ENCODE measurements around the gene RSU1. TPM values are rescaled to one million over a fixed set of nuclear protein-coding genes. Genes with fewer than 3 reads are reported as not detected.

RSU1 gene
- total RNA-seq, 1 experiment from 2014 or later, result 29.5 TPM

DNA sequence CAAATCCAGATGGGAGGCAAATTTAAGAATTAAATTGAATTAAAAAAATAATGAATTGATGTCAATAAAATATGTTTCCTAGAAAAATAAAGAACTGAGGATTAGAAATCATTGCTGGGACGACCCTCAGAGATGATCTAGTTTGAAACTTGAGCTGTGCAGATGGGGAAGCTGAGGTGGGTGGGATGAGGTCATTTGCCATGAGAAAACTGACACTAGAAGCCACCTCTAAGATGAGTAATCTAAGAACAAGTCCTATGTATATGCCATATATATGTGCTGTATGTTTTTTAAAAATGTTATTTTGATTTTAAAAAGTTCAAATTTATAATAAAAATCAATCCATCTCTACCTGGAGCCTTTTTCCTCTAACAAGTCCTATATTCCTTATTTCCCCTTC is 135.7 kb downstream of the RSU1 start:
- H3K36me3 ChIP-seq (ENCODE audit: control insufficient read depth in 1 of 2, insufficient read depth in 2 of 2, low read length in 2 of 2), result no peaks in the 10 kb centered on the region
- no peak overlapping the region for H3K27ac ChIP-seq (ENCODE audit: low read depth, low read length)
- no peaks in the 10 kb centered on the region for H3K9me3 ChIP-seq (ENCODE audit: control insufficient read depth in 1 of 2, insufficient read depth in 1 of 2, low read depth in 1 of 2, low read length in 2 of 2)
- no peak overlapping the region for H3K4me2 ChIP-seq (ENCODE audit: low read length)
- H3K9me2 ChIP-seq (ENCODE audit: insufficient read depth), result no peaks in the 10 kb centered on the region
- intact Hi-C loops (cut with micrococcal nuclease), result no loop called here
- RAD21 ChIA-PET (ENCODE audit: low non-redundant PET in 1 of 2, low total read pairs in 2 of 2, uncharacterized antibody in 2 of 2, unreplicated experiment in 2 of 2), result no interaction called here
- DNase-seq (ENCODE audit: low read depth, low spot score) (no peak), ATAC-seq (no peak)
- BruUV-seq (replicated peaks), result no TSS peak
- no peaks in the 10 kb centered on the region for H3K79me2 ChIP-seq (ENCODE audit: insufficient read depth, low read length)
- CTCF ChIA-PET, result no interaction called here
- no peak overlapping the region for H2AFZ ChIP-seq (ENCODE audit: low read depth, low read length, poor library complexity, severe bottlenecking)
- no peak overlapping the region for H3K4me3 ChIP-seq (replicated peaks in 1 of 2; ENCODE audit: low read depth in 1 of 2, low read length in 2 of 2)
- no peaks in the 10 kb centered on the region for H3K27me3 ChIP-seq (ENCODE audit: insufficient read depth, low read length)
- TF ChIP-seq, protein P1, sequence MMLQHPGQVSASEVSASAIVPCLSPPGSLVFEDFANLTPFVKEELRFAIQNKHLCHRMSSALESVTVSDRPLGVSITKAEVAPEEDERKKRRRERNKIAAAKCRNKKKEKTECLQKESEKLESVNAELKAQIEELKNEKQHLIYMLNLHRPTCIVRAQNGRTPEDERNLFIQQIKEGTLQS (IDR thresholded peaks at IDR 0.05), result no peak
- TF ChIP-seq EGR1 (IDR thresholded peaks at IDR 0.05; ENCODE audit: low read depth) (no peak), FOSL1 (IDR thresholded peaks at IDR 0.05; ENCODE audit: low read depth) (no peak), SP1 (IDR thresholded peaks at IDR 0.05; ENCODE audit: low read depth) (no peak), ELF1 (IDR thresholded peaks at IDR 0.05; ENCODE audit: borderline replicate concordance, low read depth) (no peak), POLR2A (IDR thresholded peaks at IDR 0.05; ENCODE audit: borderline replicate concordance, extremely low read depth, insufficient read depth, insufficient read length) (no peak), SRF (IDR thresholded peaks at IDR 0.05; ENCODE audit: low read depth) (no peak), RAD21 (IDR thresholded peaks at IDR 0.05; ENCODE audit: low read depth) (no peak), JUND (IDR thresholded peaks at IDR 0.05) (no peak), ZFX (IDR thresholded peaks at IDR 0.05) (no peak), SIN3A (IDR thresholded peaks at IDR 0.05; ENCODE audit: low read depth) (no peak)
- TF ChIP-seq, protein P2, sequence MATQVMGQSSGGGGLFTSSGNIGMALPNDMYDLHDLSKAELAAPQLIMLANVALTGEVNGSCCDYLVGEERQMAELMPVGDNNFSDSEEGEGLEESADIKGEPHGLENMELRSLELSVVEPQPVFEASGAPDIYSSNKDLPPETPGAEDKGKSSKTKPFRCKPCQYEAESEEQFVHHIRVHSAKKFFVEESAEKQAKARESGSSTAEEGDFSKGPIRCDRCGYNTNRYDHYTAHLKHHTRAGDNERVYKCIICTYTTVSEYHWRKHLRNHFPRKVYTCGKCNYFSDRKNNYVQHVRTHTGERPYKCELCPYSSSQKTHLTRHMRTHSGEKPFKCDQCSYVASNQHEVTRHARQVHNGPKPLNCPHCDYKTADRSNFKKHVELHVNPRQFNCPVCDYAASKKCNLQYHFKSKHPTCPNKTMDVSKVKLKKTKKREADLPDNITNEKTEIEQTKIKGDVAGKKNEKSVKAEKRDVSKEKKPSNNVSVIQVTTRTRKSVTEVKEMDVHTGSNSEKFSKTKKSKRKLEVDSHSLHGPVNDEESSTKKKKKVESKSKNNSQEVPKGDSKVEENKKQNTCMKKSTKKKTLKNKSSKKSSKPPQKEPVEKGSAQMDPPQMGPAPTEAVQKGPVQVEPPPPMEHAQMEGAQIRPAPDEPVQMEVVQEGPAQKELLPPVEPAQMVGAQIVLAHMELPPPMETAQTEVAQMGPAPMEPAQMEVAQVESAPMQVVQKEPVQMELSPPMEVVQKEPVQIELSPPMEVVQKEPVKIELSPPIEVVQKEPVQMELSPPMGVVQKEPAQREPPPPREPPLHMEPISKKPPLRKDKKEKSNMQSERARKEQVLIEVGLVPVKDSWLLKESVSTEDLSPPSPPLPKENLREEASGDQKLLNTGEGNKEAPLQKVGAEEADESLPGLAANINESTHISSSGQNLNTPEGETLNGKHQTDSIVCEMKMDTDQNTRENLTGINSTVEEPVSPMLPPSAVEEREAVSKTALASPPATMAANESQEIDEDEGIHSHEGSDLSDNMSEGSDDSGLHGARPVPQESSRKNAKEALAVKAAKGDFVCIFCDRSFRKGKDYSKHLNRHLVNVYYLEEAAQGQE (IDR thresholded peaks at IDR 0.05; ENCODE audit: low read depth), result no peak
- TF ChIP-seq, protein P3, sequence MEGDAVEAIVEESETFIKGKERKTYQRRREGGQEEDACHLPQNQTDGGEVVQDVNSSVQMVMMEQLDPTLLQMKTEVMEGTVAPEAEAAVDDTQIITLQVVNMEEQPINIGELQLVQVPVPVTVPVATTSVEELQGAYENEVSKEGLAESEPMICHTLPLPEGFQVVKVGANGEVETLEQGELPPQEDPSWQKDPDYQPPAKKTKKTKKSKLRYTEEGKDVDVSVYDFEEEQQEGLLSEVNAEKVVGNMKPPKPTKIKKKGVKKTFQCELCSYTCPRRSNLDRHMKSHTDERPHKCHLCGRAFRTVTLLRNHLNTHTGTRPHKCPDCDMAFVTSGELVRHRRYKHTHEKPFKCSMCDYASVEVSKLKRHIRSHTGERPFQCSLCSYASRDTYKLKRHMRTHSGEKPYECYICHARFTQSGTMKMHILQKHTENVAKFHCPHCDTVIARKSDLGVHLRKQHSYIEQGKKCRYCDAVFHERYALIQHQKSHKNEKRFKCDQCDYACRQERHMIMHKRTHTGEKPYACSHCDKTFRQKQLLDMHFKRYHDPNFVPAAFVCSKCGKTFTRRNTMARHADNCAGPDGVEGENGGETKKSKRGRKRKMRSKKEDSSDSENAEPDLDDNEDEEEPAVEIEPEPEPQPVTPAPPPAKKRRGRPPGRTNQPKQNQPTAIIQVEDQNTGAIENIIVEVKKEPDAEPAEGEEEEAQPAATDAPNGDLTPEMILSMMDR (IDR thresholded peaks at IDR 0.05 in 2 of 3, conservative IDR thresholded peaks at IDR 0.05 in 1 of 3; ENCODE audit: borderline replicate concordance in 1 of 3, insufficient read depth in 1 of 3, low read depth in 2 of 3, low read length in 2 of 3), result no peak
- TF ChIP-seq, protein P4, sequence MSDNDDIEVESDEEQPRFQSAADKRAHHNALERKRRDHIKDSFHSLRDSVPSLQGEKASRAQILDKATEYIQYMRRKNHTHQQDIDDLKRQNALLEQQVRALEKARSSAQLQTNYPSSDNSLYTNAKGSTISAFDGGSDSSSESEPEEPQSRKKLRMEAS (IDR thresholded peaks at IDR 0.05), result no peak
- POLR2A ChIA-PET, result no interaction called here
- H4K20me1 ChIP-seq (ENCODE audit: insufficient read depth), result no peaks in the 10 kb centered on the region
- H3K4me1 ChIP-seq (ENCODE audit: control insufficient read depth in 1 of 2, insufficient read depth in 2 of 2, low read length in 2 of 2), result no peaks in the 10 kb centered on the region
- no peak overlapping the region for H3K9ac ChIP-seq (ENCODE audit: low read length)
